Stimulated activated CD8-positive, alpha-beta memory T cell treated with anti-CD3 and anti-CD28 coated beads, Interleukin-7, amount 100 ng/mL, for 48 hours (primary cell): ENCODE data around the gene SYNGR2.

ENCODE experiments used
- DNase-seq, 2 donors: peaks; one replicate each; pipeline ENCODE4 v3.0.0-alpha.2; 2020; ENCODE audit warnings: low read depth in 1 of 2; ENCODE audit errors: extremely low read depth in 1 of 2

Gene SYNGR2

GRCh38 chr17:78142119-78142861 lies 26.1 kb upstream of the SYNGR2 start:
- DNase-seq: no peak

DNA sequence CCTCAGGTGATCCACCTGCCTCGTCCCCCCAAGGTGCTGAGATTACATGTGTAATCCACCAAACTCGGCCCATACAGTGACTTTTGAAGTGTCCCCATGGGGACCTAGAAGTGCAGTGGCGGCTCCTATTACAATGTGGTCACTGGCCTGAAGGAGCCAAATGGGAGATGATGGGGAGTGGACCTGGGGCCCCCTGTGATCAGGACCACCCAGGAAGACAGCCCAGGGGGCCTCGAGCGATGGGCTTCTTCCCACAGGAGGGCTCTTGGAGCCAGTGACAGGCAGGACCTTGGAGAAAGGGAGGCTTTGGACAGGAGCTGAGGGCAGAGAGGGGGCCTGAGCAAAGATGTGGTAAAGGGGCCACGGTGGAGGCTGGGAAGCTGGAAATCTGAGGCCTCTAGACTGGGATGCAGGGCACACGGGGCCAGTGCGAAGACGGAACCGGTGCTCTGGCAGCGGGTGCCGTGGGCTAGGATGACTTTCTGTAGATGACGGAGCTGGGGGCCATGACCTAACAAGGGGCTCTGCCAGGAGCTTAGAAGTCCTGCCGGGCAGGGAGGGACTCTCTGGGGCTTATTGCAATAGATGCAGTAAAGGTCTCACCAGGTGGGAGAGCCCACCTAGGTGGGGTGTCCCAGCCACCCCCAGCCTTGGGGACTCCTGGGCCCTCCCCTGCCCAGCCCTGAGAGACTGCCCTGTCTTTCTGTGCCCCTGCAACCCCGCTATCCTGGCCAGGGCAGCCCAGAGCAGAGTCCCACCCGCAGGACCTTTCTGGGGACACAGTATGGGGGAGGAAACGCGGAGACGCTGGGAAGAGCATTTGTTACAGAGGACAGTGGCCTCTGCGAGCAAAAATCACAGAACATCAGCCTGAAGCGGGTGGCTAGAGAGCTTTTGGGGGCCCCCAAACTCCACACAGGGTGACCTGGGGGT lies 24.9 kb upstream of the SYNGR2 start:
- no peak for DNase-seq

DNA sequence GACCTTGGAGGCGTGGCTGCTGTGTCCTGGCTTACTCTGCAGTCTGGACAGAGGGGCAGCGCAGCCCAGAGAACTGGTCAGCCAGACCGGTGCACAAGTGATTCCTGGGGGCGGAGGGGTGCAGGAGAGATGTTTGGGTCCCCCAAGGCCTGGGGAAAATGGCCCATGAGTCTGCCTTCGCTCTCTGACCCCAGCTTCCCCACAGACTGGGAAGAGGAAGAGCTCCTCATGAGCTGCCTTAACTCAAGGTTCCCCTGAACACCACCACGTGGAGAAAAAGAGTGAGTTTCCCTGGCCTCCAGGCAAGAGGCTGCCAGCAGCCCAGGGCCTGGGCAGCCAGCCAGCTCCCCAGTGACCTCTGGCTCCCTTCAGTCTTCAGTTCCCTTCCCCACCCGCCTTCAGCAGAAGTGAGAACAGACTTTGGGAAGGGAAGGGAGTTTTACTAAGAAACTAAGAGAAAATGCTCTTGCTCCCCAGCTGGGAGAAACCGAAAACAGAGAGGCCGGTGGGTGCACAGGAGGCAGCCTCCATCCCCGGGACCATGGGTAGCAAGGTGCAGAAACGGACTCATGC lies 24.1 kb upstream of the SYNGR2 start:
- DNase-seq: no peak

DNA sequence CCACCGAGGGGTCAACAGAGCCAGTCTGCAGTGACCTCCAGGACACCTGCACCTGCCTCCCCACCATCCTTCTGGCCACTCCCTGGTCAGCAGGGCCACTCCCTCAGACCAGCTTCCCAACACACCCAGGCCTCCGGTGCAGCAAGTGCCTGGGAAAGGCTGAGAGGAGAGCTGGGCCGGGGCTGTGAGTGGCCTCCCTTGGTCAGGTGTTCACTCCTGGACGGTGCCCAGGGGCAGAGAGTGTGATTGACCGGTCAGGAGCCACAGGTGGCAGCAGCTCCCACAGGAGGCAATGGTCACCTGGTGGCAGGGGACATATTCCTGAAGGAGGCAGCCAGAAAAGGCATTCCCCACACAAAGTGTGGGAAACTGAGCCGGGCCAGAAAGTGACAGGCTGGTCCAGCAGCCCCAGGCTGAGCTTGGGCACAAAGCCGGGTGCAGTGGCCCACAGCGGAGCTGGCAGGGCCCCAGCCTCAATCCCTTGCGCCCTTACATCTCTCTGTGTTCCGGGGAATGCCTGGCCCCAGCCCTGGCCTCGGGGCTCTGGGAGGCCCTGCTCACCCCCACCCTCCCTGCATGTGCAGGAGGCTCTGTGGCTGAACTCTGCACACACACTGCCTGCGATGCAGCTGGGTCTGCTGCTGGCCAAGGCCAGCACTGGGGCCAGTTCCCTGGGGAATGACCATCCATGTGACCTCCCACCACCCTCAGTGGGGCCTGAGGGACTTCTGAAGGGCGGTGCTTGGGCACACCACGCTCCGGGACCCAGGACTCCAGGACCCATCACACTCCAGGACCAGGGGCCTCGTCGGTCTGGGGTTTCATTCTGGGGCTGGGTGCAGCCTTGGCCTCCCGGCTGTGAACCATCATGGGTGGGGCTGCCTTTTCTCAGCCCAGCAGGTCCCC lies 23.4 kb upstream of the SYNGR2 start:
- DNase-seq: no peak

DNA sequence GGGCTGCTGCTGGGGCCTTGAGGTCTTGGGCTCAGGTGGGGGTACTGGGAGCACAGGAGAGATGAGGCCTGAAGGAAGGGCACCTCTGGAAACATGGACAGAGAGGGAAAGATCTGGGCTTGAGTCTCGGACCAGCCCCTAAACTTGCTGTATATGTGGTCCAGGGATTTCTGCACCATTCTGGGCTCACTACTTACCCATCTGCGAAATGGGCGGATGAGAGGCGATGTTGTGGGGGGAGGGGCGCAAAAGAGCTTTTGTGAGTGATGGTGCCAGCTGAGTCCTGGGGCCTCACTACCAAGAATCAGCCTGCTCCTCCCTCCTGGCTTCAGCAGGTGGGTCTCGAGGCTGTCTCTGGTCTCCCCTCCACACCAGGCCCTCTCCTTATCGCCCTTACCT lies 21.9 kb upstream of the SYNGR2 start:
- no peak for DNase-seq

DNA sequence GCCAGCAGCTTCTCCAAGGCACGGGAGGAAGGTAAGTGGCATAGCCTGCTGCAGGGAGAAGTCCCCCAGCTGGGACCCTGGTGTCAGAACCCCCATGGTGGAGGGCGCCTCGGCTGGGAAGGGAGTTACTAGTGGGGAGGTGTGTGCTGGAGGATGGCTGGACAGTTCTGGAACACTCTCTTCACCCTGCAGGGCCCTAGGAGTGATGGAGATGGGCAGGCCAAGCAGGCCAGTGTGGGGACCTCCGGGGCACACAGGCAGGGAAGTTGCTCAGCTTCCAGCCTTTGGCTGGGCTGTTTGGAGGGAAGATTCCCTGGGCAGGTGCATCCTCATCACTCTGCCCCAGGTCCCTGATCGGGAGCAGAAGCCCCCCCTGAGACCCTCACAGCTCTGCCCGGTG lies 21.5 kb upstream of the SYNGR2 start:
- DNase-seq: no peak

- DNase-seq: no peak
Observed at GRCh38 chr17:78147315-78147998, 20.9 kb upstream of the SYNGR2 start.

- DNase-seq: no peak
Observed at GRCh38 chr17:78148286-78149016, 19.9 kb upstream of the SYNGR2 start.

GRCh38 chr17:78151514-78152008 lies 16.8 kb upstream of the SYNGR2 start:
- no peak for DNase-seq

GRCh38 chr17:78154903-78155811 lies 13.2 kb upstream of the SYNGR2 start:
- DNase-seq: no peak

DNA sequence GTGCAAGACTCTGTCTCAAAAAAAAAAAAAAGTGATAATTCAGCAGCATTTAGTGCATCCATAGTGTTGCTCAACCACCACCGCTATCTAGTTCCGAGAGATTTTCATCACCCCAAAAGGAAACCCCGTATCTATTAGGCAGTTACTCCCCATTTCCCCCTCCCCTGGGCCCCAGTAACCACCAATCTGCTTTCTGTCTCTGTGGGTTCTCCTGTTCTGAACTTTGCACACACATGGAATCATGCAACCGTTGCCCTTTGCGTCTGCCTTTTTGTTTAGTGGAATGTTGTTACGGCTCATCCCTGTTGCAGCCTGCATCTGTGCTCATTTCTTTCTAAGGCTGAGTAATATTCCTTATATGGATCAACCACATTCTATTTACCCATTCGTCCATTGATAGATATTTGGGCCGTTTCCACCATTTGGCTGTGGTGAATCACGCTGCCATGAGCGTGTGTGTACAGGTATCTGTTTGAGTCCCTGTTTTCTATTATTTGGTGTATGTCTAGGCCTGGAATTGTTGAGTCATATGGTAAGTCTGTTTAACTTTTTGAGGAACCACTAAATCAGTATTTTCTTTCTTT lies 8.7 kb upstream of the SYNGR2 start:
- no peak for DNase-seq

DNA sequence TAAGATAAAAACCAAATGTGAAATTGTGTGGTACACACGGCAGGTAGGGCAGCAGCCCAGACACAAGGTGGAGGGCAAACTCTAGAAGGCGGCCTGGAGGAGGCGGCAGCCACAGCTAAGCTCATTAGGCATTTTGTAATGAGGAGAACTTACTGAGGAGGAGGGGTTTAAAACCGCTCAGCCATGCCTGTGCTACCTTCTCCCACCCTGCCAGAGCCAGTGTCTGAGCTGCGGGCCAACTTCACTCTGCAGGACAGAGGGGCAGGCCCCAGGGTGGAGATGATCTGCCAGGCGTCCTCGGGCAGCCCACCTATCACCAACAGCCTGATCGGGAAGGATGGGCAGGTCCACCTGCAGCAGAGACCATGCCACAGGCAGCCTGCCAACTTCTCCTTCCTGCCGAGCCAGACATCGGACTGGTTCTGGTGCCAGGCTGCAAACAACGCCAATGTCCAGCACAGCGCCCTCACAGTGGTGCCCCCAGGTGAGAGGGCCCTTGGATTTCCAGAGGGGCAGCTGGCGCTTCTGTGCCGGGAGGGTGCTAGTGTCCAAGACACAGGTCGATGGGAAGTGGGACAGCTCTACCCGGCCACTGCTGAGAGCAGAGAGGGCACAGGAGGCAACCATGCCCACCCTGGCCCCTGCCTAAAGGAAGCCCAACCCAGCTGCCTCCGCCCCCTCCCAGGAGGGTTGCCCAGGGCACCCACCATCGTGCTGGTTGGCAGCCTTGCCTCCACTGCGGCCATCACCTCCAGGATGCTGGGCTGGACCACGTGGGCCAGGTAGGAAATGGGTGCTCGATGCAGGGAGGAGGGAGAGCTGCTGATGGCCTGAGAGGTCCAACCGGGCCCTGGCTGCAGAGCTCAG lies 4.3 kb upstream of the SYNGR2 start:
- no peak for DNase-seq

- DNase-seq: no peak
Observed at GRCh38 chr17:78164748-78165607, 3.4 kb upstream of the SYNGR2 start.

DNA sequence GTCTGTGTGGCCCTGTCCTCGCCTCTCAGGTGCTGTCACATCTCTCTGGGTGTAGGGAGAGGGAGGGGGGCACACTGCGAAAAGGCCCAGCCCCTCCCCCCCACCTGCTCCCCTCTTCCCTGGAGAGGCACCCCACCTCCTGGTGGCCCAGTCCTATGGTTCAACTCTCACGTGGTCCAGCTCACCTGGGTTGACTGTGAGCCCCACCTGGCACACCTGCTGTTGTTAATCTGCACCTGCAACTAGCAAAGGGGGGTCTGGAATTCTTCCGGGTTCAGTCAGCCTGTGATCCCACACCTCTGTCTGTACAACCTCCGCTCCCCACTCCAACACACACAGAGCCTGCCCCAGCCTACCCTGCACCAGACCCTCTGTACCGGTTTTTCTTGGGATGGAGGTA lies 2.0 kb upstream of the SYNGR2 start:
- no peak for DNase-seq

- no peak for DNase-seq
Observed at GRCh38 chr17:78168903-78169793, 767 bp downstream of the SYNGR2 start.
